ENCODE results near the gene DCST2.

The DCST2 gene

GRCh38 chr1:154973344-154974101 lies 60.1 kb downstream of the DCST2 start:
- DNase-seq, result peak; percentile 91

- DNase-seq, result no peak
Measured at GRCh38 chr1:154972517-154973343, 60.9 kb downstream of the DCST2 start.

GRCh38 chr1:154972213-154972516 lies 61.4 kb downstream of the DCST2 start:
- DNase-seq, result no peak

GRCh38 chr1:154971341-154971998 lies 62.1 kb downstream of the DCST2 start:
- DNase-seq, result no peak

DNA sequence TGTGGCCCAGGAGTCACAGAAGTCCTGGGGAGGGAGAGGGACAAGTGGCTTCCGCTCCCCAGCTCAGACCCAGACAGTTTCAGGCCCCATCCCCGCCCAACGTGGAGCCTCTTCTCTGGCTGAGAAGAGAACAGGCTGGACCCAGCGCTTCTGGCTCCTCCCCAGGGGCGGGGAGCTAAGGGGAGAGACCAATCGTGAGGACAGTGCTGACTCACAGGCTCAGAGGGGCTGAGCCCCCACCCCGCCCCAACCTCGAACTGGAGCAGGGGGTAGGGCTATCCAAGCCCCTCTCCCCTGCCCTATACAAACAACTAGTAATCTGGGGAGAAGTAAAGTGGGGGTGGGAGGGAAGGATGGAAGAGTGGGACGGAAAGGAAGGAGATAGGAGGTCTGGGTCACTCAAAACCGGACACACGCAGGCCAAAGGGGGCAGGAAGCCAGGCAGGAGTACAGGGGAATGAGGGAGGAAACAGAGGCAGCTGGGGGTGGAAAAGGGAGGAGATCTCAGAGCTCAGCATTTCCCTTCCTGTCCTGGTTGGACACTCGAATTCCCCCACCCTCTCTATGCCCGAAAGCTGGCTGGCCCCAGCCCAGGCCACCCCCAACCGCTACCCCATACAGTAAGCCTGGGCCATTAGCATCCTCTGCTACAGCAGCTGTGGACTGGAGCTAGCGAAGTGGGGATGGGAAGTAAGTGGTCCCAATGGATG lies 62.8 kb downstream of the DCST2 start, which contains the start of gene SHC1:
Gene SHC1, minus strand, starts transcription at position 117 of the 710 bp plus-strand sequence. CDS start 221 bp downstream, outside the sequence.
- peak; percentile 82 for DNase-seq

- no peak for DNase-seq
Measured at GRCh38 chr1:154969860-154970452, 63.6 kb downstream of the DCST2 start.

DNA sequence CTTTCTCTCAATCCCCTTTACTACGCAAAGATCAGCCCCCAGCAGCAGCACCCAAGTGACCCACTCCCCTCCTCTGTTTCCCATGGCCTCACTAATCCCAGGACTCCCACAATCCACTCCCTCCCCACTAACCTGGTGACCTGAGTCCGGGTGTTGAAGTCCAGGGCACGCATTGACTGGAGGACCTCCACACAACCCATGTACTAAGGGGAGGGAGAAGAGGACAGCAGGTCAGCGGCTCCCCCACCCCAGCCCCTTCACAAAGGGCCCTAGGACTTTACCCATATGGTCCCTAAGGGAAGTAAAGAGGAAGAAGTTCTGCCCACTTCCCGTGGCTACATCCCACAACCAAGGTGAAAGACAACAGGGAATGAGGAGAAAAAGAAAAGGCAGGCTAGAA lies 64.3 kb downstream of the DCST2 start:
- no peak for DNase-seq

GRCh38 chr1:154968731-154969130 lies 64.8 kb downstream of the DCST2 start:
- no peak for DNase-seq

All from NCI-H1694 treated with DMSO at 0.1 percent for 48 hours (cell line).